Muscle layer of duodenum (tissue), 2 donors: ENCODE data around the gene ORMDL3.
"Not testable (repeated sequence)": the region's sequence is repeated elsewhere in the genome, so short reads cannot be mapped to it uniquely, and the experiment has no call there.

Experiments
- H3K27ac ChIP-seq: one replicate; pipeline ENCODE4 v1.7.0; 2013; ENCODE audit warnings: mild to moderate bottlenecking, low read length
- H3K27me3 ChIP-seq: one replicate; pipeline ENCODE4 v1.7.0; 2013; ENCODE audit warnings: low read depth, mild to moderate bottlenecking, control low read depth, low read length
- H3K36me3 ChIP-seq, 2 donors: one replicate each; pipeline ENCODE4 v1.7.0; 2013; ENCODE audit warnings: low read length in 2 of 2, control low read depth in 1 of 2, mild to moderate bottlenecking in 1 of 2; ENCODE audit not compliant: insufficient read depth in 2 of 2, control insufficient read depth in 1 of 2
- H3K4me1 ChIP-seq, 2 donors: one replicate each; pipeline ENCODE4 v1.7.0; 2013; ENCODE audit warnings: low read length in 2 of 2, mild to moderate bottlenecking in 2 of 2, control low read depth in 1 of 2, moderate library complexity in 1 of 2; ENCODE audit not compliant: insufficient read depth in 2 of 2, control insufficient read depth in 1 of 2
- H3K4me3 ChIP-seq, 2 donors: one replicate each; pipeline ENCODE4 v1.7.0; 2013; ENCODE audit warnings: low read length in 2 of 2, low read depth in 1 of 2, mild to moderate bottlenecking in 1 of 2
- H3K9me3 ChIP-seq, 2 donors: one replicate each; pipeline ENCODE4 v1.7.0; 2013; ENCODE audit warnings: low read length in 2 of 2, control low read depth in 1 of 2, mild to moderate bottlenecking in 1 of 2; ENCODE audit not compliant: control insufficient read depth in 1 of 2
- donor health status: healthy.

Gene ORMDL3

DNA sequence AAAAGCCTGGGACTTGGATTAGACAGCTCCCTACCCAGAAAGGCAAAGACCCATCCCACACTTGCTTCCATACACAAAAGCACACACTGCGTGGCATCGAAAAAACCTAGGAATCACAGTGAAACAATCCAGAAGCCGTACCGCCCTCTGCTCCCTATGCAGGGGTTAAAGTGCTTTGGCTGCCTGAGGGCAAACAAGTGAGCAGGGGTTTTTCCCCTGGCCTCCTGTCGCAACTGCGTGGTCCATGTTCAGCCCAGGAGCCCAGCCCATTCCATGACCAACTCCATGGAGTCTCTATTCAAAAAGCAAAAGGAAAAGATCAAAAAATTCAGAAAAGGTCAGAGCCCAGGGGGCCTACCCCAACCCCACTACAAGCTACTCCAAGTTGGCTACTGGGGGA is 5.4 kb downstream of the ORMDL3 start:
- peaks cover 5 to 29% of the 10 kb centered on the region in 2 donors for H3K4me1 ChIP-seq
- no peak overlapping the region for H3K4me3 ChIP-seq
- no peaks in the 10 kb centered on the region for H3K27me3 ChIP-seq
- no peaks in the 10 kb centered on the region for H3K9me3 ChIP-seq
- H3K36me3 ChIP-seq = peaks cover 32 to 44% of the 10 kb centered on the region in 2 donors
- no peak overlapping the region for H3K27ac ChIP-seq

DNA sequence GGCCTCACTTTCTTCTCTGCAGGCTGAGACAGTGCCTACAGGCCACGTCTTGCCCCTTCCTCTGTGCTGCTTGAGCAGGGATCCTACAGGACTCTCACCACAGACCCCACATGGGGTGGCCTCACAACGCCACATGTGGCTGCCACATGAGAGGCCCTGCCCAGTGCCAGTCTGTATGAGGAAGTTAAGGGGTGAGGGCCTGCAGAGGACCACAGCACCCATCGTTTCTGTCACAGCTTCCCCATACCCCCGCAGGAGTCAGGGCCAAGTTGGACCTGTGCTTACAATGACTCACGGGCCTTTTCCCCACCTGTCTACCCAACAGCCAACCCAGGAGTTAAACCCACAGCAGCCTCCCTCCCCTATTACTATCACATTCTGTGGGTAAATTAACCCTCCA is 6.1 kb downstream of the ORMDL3 start:
- Histone ChIP-seq H3K9me3 (no peaks in the 10 kb centered on the region), H3K27me3 (no peaks in the 10 kb centered on the region), H3K27ac (no peak overlapping the region), H3K4me3 (no peak overlapping the region), H3K4me1 (peaks cover 5 to 23% of the 10 kb centered on the region in 2 donors), H3K36me3 (peaks cover 32 to 44% of the 10 kb centered on the region in 2 donors)

DNA sequence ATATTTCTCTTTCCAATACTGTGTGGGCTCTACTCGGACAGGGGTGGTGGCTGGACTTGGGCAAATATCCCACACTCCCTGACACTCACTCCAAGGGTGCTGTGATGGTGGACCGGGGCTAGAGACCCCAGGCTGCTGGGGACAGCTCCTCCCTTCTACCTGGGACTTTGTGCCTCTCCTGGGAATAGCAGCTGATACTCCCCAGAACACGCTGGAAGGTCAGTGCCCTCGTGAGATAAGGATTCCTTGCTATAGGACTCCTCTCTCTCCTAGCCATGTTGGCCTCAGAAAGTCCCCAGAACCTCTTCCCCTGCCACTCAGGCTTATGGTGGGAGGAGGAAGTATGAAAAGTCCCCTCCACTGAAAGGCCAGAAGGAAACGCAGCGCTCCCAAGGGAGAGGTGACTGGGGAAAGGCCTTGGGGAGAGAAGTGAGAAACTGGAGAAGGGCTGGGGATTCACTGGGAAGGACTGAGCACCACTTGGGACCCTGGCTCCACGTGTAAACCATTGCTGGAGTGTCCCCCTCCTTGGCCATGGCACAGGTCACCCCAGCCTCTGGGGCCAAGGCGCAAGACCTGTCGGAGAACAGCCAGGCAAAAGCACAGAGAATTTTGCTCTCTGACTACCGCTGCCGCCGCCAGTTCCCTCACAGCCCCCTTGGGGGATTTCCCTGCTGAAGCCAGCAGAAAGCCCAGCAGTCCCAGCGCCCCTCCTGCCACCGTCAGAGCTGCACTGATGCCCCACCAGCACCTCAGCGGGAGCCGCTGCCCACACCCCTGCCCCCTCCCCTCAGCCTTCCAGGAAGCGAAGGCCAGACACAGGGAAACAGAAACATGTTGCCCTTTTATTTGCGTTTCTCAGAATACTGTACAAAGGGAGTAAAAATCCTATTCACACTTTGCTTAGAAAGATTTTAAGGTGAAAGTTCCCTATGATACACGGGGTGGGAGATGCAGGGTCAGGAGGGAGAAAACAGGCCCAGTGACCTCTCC is 6.9 kb downstream of the ORMDL3 start:
- Histone ChIP-seq H3K9me3 (no peaks in the 10 kb centered on the region), H3K4me3 (no peak overlapping the region), H3K27ac (no peak overlapping the region), H3K4me1 (peaks cover 0 to 15% of the 10 kb centered on the region in 2 donors), H3K36me3 (peaks cover 32 to 44% of the 10 kb centered on the region in 2 donors), H3K27me3 (no peaks in the 10 kb centered on the region)

DNA sequence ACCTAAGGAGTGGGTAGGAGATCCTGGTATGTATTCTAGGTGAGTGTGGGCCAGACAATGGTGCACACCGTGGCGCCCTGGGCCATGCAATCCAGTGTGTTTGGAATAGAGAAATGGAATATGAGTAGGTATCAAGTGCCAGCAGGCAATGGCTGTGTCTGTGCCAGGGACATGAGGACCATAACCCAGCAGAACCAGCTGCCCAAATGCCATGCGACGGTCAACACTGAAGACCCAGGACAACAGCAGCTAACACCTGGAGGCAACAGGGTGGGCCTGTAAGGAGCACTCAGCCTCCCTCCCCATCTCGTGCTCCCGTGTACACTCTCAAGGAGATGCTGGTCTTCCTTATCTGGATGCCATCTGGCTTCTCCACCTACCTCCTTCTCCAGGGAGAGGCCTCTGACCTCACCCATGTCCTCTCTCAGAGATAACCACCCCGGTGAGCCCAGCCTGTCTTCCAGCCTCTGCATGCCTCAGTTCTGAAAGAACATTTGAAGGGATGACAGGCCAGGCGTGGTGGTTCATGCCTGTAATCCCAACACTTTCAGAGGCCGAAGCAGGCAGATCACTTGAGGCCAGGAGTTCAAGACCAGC is 8.2 kb downstream of the ORMDL3 start:
- no peak overlapping the region for H3K4me3 ChIP-seq
- H3K4me1 ChIP-seq = peaks cover 0 to 2% of the 10 kb centered on the region in 2 donors
- no peaks in the 10 kb centered on the region for H3K9me3 ChIP-seq
- no peak overlapping the region for H3K27ac ChIP-seq
- H3K36me3 ChIP-seq = peaks cover 32 to 45% of the 10 kb centered on the region in 2 donors
- H3K27me3 ChIP-seq = no peaks in the 10 kb centered on the region

DNA sequence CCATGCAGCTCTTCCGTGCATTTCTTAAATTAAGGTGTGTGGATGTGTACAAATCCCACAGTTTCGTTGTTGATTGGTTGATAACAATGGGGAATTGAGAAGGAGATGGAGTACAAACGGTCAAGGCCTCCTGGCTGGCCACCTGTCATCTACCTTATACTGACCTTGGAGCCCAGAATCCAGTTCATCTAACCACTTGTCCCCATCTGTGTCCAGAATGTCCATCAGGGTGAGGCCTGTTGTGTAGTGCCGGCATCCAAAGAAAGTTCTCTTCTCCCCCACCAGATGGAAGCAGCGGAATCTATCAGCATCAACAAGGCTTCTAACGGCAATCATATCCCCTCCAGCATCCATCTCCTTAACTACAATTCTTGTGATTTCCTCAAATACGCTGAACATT is 10.5 kb downstream of the ORMDL3 start:
- Histone ChIP-seq H3K27me3 (no peaks in the 10 kb centered on the region), H3K36me3 (peaks cover 15 to 27% of the 10 kb centered on the region in 2 donors), H3K4me3 (no peak overlapping the region), H3K4me1 (no peaks in the 10 kb centered on the region), H3K27ac (no peak overlapping the region), H3K9me3 (no peaks in the 10 kb centered on the region)

DNA sequence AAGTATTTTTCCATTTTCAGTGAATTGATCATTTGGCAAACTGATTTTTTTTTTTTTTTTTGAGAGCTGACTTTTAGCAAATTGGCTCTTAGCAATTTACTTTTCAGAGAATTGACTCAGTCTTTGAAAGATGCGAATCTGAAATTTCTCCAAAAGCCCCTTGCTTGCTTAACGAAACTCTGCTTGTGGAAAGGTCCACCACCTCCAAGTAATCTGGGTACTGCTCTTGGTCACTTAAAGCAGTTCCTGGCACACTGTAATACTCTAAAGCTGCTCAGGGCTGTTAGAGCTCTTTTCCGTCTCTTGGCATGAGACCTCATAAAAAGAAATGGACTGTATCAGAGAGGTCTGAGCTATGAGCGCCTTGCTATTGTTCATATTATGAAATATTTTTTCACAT is 11.8 kb downstream of the ORMDL3 start:
- H3K27me3 ChIP-seq = no peaks in the 10 kb centered on the region
- H3K9me3 ChIP-seq = no peaks in the 10 kb centered on the region
- no peak overlapping the region for H3K4me3 ChIP-seq
- H3K36me3 ChIP-seq = peaks cover 9 to 14% of the 10 kb centered on the region in 2 donors
- H3K27ac ChIP-seq = no peak overlapping the region
- H3K4me1 ChIP-seq = no peaks in the 10 kb centered on the region

DNA sequence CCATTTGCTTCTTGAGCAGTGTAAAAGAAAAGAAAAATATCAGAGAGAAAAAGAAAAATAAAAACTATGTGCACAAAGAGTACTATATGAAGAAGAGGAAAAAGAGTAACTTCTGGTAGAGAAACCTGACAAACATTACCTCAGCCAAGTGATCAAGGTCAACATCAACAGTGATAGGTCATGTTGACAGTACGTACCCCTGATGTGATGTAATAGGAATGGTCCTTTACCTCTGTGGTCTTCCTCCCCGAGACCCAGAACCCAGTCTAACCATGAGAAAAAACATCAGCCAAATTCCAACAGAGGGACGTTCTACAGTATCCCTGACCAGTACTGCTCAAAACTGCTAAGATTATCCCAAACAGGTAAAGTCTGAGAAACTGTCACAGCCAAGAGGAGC is 13.4 kb downstream of the ORMDL3 start:
- Histone ChIP-seq H3K27me3 (no peaks in the 10 kb centered on the region), H3K36me3 (peaks cover 5 to 18% of the 10 kb centered on the region in 2 donors), H3K27ac (no peak overlapping the region), H3K9me3 (no peaks in the 10 kb centered on the region), H3K4me3 (no peak overlapping the region), H3K4me1 (no peaks in the 10 kb centered on the region)

DNA sequence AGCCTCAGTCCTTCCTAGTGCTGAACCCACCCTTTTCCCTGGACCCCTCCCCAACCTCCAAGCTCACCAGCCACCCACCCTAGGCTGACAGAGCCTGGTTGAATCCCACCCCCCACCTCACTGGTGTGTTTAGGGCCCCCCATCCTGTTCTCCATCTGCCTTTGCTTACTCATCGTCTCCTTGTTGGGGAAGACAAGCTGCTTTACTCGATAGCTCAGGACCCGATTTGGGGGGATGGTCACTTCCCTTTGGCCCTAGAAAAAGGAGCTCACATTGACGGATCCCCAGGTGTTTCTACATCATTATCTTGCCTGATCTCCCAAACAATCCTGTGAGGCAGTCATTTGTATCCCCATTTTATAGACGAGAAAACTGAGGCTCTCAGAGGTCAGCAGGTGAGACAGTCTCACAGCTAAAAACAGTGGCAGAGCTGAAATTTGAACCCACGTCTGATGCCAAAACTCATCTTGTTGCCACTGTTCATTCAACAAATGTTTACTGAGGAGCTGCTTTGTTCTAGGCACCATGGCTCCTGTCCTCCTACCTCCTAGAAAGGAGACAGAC is 18.5 kb downstream of the ORMDL3 start:
- Histone ChIP-seq H3K27me3 (no peaks in the 10 kb centered on the region), H3K27ac (no peak overlapping the region), H3K4me1 (no peaks in the 10 kb centered on the region), H3K4me3 (no peak overlapping the region), H3K36me3 (peaks cover 9 to 16% of the 10 kb centered on the region in 2 donors), H3K9me3 (no peaks in the 10 kb centered on the region)

DNA sequence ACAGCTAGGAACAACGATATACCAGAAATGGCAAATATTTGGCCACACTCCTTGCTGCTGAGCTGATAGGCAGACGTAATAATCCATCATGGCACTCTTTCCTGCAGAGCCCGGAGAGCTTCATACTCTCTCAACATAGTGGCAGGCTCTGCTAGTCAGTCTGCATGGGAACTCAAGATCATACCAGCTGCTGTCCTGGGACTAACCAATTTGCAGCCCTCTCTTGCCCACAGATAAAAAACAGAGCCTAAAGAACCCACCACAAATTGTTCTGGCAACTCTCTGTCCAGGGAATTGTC is 22.5 kb downstream of the ORMDL3 start:
- H3K4me3 ChIP-seq = no peak overlapping the region
- H3K27ac ChIP-seq = no peak overlapping the region
- no peaks in the 10 kb centered on the region for H3K27me3 ChIP-seq
- H3K9me3 ChIP-seq = no peaks in the 10 kb centered on the region
- no peaks in the 10 kb centered on the region for H3K4me1 ChIP-seq
- H3K36me3 ChIP-seq = peaks cover 4 to 18% of the 10 kb centered on the region in 2 donors

DNA sequence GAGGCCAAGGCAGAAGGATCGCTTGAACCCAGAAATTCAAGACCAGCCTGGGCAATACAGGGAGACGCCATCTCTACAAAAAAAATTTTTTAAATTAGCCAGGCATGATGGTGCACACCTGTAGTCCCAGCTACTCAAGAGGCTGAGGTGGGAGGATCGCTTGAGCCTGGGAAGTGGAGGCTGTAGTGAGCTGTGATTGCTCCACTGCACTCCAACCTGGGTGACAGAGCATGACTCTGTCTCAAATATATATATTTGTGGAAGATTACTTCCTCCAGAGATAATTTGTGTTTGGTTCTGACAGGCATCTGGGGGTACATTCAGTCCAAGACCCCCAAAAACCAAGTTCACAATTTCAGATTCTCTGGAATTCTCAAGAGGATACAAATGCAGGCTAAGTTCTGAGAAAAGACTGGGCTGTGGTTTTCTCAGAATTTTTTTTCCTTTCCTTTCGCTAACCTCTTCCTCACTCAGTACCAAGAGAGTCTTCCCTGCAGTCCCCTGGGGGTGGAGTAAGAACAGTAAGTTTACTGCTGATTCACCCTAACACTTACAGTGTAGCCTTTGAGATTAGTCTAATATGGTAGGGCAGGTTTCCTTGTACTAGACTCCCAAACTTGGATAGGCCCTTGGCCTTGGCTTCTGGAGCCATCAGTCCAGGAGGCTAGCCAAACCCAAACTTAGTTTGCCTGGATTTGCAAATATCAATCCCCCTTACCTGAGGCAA is 24.1 kb downstream of the ORMDL3 start:
- H3K27ac ChIP-seq = no peak overlapping the region
- no peaks in the 10 kb centered on the region for H3K27me3 ChIP-seq
- no peaks in the 10 kb centered on the region for H3K9me3 ChIP-seq
- H3K36me3 ChIP-seq = peaks cover 0 to 9% of the 10 kb centered on the region in 2 donors
- no peaks in the 10 kb centered on the region for H3K4me1 ChIP-seq
- no peak overlapping the region for H3K4me3 ChIP-seq

DNA sequence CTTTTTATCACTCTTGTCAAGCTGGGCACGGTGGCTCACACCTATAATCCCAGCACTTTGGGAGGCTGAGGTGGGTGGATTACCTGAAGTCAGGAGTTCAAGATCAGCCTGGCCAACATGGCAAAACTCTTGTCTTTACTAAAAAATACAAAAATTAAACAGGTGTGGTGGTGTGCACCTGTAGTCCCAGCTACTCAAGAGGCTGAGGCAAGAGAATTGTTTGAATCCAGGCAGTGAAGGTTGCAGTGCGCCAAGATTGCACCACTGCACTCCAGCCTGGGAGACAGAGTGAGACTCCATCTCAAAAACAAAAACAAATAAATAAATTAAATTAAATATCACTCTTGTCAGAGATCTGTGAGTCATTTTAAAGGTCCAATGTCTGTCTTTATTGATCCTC is 25.4 kb downstream of the ORMDL3 start:
- not testable (repeated sequence) for H3K27ac ChIP-seq, H3K36me3 ChIP-seq, H3K9me3 ChIP-seq, H3K4me1 ChIP-seq, H3K4me3 ChIP-seq, H3K27me3 ChIP-seq
